ENCODE results near the gene PNRC2.
"Not testable (repeated sequence)": the region's sequence is repeated elsewhere in the genome, so short reads cannot be mapped to it uniquely, and the experiment has no call there.

PNRC2 gene

DNA sequence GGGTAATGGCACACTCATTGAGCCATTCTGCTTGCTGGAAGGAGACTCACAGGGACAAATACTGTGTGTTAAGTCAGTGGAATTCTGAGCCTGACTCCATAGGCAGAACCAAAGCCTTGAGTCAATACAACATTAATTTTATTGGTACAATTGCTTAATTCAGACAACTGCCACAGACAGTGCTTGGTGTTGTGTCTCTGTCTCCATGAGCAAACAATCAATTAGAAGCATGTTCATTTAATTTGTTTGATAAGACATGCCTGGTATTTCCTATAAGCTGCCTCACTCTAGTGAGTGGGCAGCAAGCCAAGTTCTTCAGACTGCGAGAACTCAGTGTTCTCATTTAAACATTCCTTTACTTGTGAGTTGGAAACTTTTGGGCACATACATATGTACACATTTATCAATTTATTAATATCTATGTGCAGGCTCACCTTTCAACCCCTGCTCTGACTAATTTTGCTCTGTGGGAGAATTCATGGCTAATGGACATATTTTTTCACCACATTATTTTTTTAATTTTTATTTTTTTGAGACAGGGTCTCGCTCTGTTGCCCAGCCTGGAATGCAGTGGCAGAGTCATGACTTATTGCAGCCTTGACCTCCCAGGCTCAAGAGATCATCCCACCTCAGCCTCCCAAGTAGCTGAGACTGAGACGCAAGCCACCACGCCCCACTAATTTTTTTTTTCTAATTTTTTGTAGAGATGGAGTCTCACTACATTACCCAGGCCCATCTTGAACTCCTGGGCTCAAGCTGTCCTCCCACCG lies 25.0 kb downstream of the PNRC2 start:
- peak overlapping the region; percentile 74 for H3K27ac ChIP-seq
- TF ChIP-seq, protein P1, sequence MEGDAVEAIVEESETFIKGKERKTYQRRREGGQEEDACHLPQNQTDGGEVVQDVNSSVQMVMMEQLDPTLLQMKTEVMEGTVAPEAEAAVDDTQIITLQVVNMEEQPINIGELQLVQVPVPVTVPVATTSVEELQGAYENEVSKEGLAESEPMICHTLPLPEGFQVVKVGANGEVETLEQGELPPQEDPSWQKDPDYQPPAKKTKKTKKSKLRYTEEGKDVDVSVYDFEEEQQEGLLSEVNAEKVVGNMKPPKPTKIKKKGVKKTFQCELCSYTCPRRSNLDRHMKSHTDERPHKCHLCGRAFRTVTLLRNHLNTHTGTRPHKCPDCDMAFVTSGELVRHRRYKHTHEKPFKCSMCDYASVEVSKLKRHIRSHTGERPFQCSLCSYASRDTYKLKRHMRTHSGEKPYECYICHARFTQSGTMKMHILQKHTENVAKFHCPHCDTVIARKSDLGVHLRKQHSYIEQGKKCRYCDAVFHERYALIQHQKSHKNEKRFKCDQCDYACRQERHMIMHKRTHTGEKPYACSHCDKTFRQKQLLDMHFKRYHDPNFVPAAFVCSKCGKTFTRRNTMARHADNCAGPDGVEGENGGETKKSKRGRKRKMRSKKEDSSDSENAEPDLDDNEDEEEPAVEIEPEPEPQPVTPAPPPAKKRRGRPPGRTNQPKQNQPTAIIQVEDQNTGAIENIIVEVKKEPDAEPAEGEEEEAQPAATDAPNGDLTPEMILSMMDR (conservative IDR thresholded peaks at IDR 0.05), result no peak

DNA sequence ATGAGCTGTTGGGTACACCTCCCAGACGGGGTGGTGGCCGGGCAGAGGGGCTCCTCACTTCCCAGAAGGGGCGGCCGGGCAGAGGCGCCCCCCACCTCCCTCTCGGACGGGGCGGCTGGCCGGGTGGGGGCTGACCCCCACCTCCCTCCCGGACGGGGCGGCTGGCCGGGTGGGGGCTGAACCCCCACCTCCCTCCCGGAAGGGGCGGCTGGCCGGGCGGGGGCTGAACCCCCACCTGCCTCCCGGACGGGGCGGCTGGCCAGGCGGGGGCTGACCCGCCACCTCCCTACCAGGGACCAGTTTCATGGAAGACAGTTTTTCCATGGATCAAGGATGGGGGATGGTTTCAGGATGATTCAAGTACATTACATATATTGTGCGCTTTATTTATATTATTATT lies 27.4 kb downstream of the PNRC2 start:
- not testable (repeated sequence) for H3K27ac ChIP-seq

DNA sequence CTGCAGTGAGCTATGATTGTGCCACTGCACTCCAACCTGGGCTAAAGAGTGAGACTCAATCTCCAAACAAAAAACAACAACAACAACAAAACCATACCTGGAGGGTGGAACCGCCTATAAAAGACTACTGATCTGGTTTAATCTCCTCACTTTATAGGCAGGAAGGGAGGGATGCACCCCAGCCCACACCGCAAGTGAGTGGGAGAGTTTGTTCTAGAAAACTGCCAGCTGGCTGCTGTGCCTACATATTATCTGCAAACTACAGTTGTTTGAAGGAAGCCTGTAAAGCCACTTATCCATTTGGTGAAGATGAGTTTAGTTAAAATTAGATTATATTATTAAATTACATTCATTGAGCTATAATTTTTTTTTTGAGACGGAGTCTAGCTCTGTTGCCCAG lies 29.6 kb downstream of the PNRC2 start:
- H3K27ac ChIP-seq, result no peak overlapping the region
- TF ChIP-seq, protein P1 (conservative IDR thresholded peaks at IDR 0.05), result no peak

DNA sequence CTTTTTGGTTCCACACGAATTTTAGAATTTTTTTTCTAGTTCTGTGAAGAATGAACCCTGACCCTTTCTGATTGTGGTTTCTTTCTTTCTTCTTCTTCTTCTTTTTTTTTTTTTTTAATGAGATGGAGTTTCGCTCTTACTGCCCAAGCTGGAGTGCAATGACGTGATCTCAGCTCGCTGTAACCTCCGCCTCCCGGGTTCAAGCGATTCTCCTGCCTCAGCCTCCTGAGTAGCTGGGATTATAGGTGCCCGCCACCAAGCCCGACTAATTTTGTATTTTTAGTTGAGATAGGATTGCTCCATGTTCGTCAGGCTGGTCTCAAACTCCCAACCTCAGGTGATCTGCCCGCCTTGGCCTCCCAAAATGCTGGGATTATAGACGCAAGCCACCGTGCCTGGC lies 32.4 kb downstream of the PNRC2 start:
- not testable (repeated sequence) for H3K27ac ChIP-seq

DNA sequence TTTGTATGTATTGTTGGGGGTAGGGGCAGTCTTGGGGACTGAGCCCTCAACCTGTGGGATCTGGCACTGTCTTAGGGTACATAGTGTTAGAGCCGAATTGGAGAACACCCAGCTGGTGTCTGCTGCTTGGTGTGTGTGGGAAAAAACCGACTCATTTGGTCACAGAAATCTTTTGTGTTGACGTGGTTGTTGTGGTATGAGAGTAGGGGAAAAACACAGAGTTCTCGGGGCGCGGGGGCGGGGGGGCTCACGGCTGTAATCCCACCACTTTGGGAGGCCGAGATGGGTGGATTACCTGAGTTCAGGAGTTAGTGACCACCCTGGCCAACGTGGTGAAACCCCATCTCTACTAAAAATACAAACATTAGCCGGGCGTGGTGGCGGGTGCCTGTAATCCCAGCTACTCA lies 35.8 kb downstream of the PNRC2 start:
- H3K27ac ChIP-seq, result no peak overlapping the region
- TF ChIP-seq, protein P1 (conservative IDR thresholded peaks at IDR 0.05), result no peak

DNA sequence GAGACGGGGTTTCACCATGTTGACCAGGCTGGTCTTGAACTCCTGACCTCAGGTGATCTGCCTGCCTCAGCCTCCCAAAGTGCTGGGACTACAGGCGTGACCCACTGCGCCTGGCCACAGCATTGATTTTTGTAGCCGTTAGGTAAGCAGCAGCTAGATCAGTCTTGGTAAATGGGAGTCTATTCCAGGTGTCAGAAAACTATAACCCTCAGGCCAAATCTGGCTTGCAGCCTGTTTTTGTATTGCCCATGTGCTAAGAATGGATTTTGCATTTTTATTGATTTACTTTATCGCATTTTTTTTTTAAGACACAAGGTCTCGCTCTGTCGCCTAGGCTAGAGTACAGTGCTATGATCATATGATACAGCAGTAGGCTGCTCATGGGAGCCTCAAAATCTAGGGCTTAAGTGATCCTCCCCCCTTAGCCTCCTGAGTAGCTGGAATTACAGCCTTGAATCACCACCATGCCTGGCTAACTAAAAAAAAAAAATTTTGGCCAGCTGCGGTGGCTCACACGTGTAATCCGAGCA lies 37.1 kb downstream of the PNRC2 start:
- H3K27ac ChIP-seq, result no peak overlapping the region
- TF ChIP-seq, protein P1 (conservative IDR thresholded peaks at IDR 0.05), result no peak

DNA sequence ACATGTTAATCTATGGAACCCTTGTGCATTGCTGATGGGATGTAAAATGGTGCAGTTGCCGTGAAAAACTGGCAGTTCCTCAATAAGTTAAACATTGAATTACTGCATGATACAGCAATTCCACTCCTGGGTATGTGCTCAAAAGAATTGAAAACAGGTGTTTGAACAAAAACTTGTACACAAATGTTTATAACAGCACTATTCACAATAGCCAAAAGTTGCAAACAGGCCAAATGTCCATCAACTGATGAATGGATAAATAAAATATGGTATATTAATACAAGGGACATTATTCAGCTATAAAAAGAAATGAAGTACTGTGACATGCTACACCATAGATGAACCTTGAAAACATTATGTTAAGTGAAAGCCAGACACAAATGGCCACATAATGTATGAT lies 38.2 kb downstream of the PNRC2 start:
- TF ChIP-seq, protein P1 (conservative IDR thresholded peaks at IDR 0.05), result no peak
- no peak overlapping the region for H3K27ac ChIP-seq

DNA sequence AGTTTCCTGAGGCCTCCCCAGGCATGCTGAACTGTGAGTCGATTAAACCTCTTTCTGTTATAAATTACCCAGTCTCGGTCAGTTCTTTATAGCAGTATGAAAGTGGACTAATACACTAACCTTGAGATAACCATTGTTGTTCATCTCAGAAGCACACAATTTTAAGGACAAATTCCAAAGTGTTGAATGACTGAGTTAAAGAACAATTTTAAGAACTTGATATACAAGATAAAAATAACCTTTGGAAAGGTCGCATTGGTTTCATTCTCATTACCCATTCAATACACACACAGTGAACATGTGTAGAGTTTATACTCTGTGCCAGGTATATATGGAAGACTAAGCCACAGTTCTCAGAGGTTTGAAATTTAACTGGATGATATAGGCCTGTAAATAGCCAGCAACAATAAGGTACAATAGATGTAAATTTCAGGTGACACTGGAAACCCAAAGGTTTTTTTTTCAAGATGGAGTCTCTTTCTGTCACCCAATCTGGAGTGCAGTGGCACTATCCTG lies 39.6 kb downstream of the PNRC2 start:
- TF ChIP-seq, protein P1 (conservative IDR thresholded peaks at IDR 0.05), result no peak
- H3K27ac ChIP-seq, result no peak overlapping the region
